Islet precursor cell (in vitro differentiated cells): ENCODE results near the gene INPP5D.
A peak's percentile ranks its signal among the peaks of the same experiment; 100 is the strongest.

Experiments
- DNase-seq: peaks from one replicate; pipeline ENCODE4 v3.0.0-alpha.2; 2018

The INPP5D gene

GRCh38 chr2:233250985-233251305, 190.8 kb downstream of the INPP5D start:
- DNase-seq: no peak

GRCh38 chr2:233251306-233252116, 191.4 kb downstream of the INPP5D start, which contains the start of gene ATG16L1:
Gene ATG16L1 (plus strand): TSS chr2:233251673. CDS start chr2:233251828, 155 bp downstream.
- peak; percentile 98 for DNase-seq

GRCh38 chr2:233252227-233252626, 192.1 kb downstream of the INPP5D start:
- no peak for DNase-seq

GRCh38 chr2:233255151-233255550, 195.0 kb downstream of the INPP5D start:
- DNase-seq: no peak

GRCh38 chr2:233256048-233256447, 195.9 kb downstream of the INPP5D start:
- DNase-seq: no peak
